ENCODE data around the gene PFN1. TPM values are rescaled to one million over a fixed set of nuclear protein-coding genes. Genes with fewer than 3 reads are reported as not detected.

PFN1 gene
- total RNA-seq, 1 experiment from 2014 or later: 1,213 TPM

GRCh38 chr17:4903051-4903818, 45.1 kb downstream of the PFN1 start, which contains the start of gene CHRNE:
CHRNE (minus strand) TSS chr17:4903098; CDS start chr17:4903063, 35 bp downstream.
- no peak within 1 kb of the TSS for H3K9ac ChIP-seq (ENCODE audit: low read length)
- H4K20me1 ChIP-seq (ENCODE audit: insufficient read depth): no peaks in the 10 kb centered on the region
- ChIA-PET POLR2A (interaction anchor here (1.0 kb wide), 1 partner anchor 171 kb away, joined by 3 read pairs; no protein-coding TSS in a partner anchor), CTCF (interaction anchor here (0.7 to 2.1 kb wide), 9 partner anchors 10 to 338 kb away, joined by 3 to 12 read pairs (median 5); partner anchors contain the start of genes RNF167, SLC25A11 and SPAG7), RAD21 (ENCODE audit: low non-redundant PET in 1 of 2, low total read pairs in 2 of 2, uncharacterized antibody in 2 of 2, unreplicated experiment in 2 of 2) (interaction anchor here in 1 of 2 experiments (0.6 kb wide), 1 partner anchor 8 kb away, joined by 3 read pairs; no protein-coding TSS in a partner anchor)
- H3K4me3 ChIP-seq (replicated peaks in 1 of 2; ENCODE audit: low read depth in 1 of 2, low read length in 2 of 2): no peak within 1 kb of the TSS
- H3K9me2 ChIP-seq (ENCODE audit: insufficient read depth): no peaks in the 10 kb centered on the region
- peaks cover 10 to 14% of the 10 kb centered on the region in 2 experiments for H3K4me1 ChIP-seq (ENCODE audit: control insufficient read depth in 1 of 2, insufficient read depth in 2 of 2, low read length in 2 of 2)
- H3K27ac ChIP-seq (ENCODE audit: low read depth, low read length): no peak within 1 kb of the TSS; the same call in 1 of the 2 replicates
- H3K36me3 ChIP-seq (ENCODE audit: control insufficient read depth in 1 of 2, insufficient read depth in 2 of 2, low read length in 2 of 2): no peaks in the 10 kb centered on the region
- no peak within 1 kb of the TSS for H2AFZ ChIP-seq (ENCODE audit: low read depth, low read length, poor library complexity, severe bottlenecking)
- H3K79me2 ChIP-seq (ENCODE audit: insufficient read depth, low read length): no peaks in the 10 kb centered on the region
- H3K4me2 ChIP-seq (ENCODE audit: low read length): peak within 1 kb of the TSS; percentile 45
- no peaks in the 10 kb centered on the region for H3K27me3 ChIP-seq (ENCODE audit: insufficient read depth, low read length)
- intact Hi-C loops (cut with micrococcal nuclease): no loop called here
- no peaks in the 10 kb centered on the region for H3K9me3 ChIP-seq (ENCODE audit: control insufficient read depth in 1 of 2, insufficient read depth in 1 of 2, low read depth in 1 of 2, low read length in 2 of 2)
- no TSS peak for BruUV-seq (replicated peaks)
- DNase-seq (ENCODE audit: low read depth, low spot score) (peak; percentile 87), ATAC-seq (peak; percentile 89)
- TF ChIP-seq CTCF (IDR thresholded peaks at IDR 0.05 in 2 of 3, conservative IDR thresholded peaks at IDR 0.05 in 1 of 3; ENCODE audit: borderline replicate concordance in 1 of 3, insufficient read depth in 1 of 3, low read depth in 2 of 3, low read length in 2 of 3): peak; percentile 67 to 81 (median 74); a peak in 5 of 6 replicates
- TF ChIP-seq FOSL1 (IDR thresholded peaks at IDR 0.05; ENCODE audit: low read depth): no peak
- TF ChIP-seq ZNF274 (IDR thresholded peaks at IDR 0.05; ENCODE audit: low read depth, low read length): no peak
- 0 out of 2 replicates have a peak, but pooled peaks have one; percentile 20 for TF ChIP-seq SIN3A (IDR thresholded peaks at IDR 0.05; ENCODE audit: low read depth)
- TF ChIP-seq EZH2 (IDR thresholded peaks at IDR 0.05): no peak
- TF ChIP-seq REST (IDR thresholded peaks at IDR 0.05; ENCODE audit: low read depth): no peak
- TF ChIP-seq CEBPB (IDR thresholded peaks at IDR 0.05; ENCODE audit: low read depth): no peak
- no peak for TF ChIP-seq CBX3 (IDR thresholded peaks at IDR 0.05; ENCODE audit: low read depth)
- TF ChIP-seq MAX (IDR thresholded peaks at IDR 0.05): peak; percentile 76
- TF ChIP-seq JUND (IDR thresholded peaks at IDR 0.05): no peak
- TF ChIP-seq POLR2A (IDR thresholded peaks at IDR 0.05; ENCODE audit: borderline replicate concordance, extremely low read depth, insufficient read depth, insufficient read length): no peak
- TF ChIP-seq YY1 (IDR thresholded peaks at IDR 0.05; ENCODE audit: extremely low read depth, insufficient replicate concordance, low read depth, low read length): no peak
- no peak; the same call in 1 of the 2 replicates for TF ChIP-seq EGR1 (IDR thresholded peaks at IDR 0.05; ENCODE audit: low read depth)
- peak; percentile 73 for TF ChIP-seq RAD21 (IDR thresholded peaks at IDR 0.05; ENCODE audit: low read depth)
- TF ChIP-seq POLR2AphosphoS5 (IDR thresholded peaks at IDR 0.05; ENCODE audit: low read depth, low read length): 0 out of 2 replicates have a peak, but pooled peaks have one; percentile 12
- TF ChIP-seq ZFX (IDR thresholded peaks at IDR 0.05): no peak
- TF ChIP-seq SP1 (IDR thresholded peaks at IDR 0.05; ENCODE audit: low read depth): no peak; the same call in 1 of the 2 replicates
- no peak for TF ChIP-seq SRF (IDR thresholded peaks at IDR 0.05; ENCODE audit: low read depth)
- TF ChIP-seq ATF3 (IDR thresholded peaks at IDR 0.05): no peak
- no peak for TF ChIP-seq EZH2phosphoT487 (IDR thresholded peaks at IDR 0.05; ENCODE audit: borderline replicate concordance)
- peak; percentile 41 for TF ChIP-seq TCF7L2 (IDR thresholded peaks at IDR 0.05; ENCODE audit: borderline replicate concordance, extremely low read depth, insufficient read depth, insufficient read length)

Measured in HCT116 (cell line).